NT2/D1 (cell line): ENCODE results near the gene FAF1.

ENCODE experiments used
- SUZ12 ChIP-seq: IDR thresholded peaks from 2 replicates; pipeline ENCODE4 v1.6.1; 2011; ENCODE audit not compliant: insufficient read length, insufficient read depth; ENCODE audit errors: extremely low read depth
- YY1 ChIP-seq: IDR thresholded peaks from 2 replicates; pipeline ENCODE4 v1.6.1; 2011; ENCODE audit not compliant: insufficient read length, insufficient read depth
- ZNF274 ChIP-seq: IDR thresholded peaks from 2 replicates; pipeline ENCODE4 v1.6.1; 2011; ENCODE audit warnings: mild to moderate bottlenecking, low read depth, low read length

GRCh38 chr1:50820545-50820944 is 139.5 kb downstream of the FAF1 start:
- TF ChIP-seq SUZ12 (no peak), YY1 (no peak), ZNF274 (no peak)
